GM12878 (cell line): ENCODE data around the gene DISC1.

Experiments
- ETV6 ChIP-seq, 2 experiments: fragments of 450-650 bp in 1 of 2; IDR thresholded peaks in 1 of 2; conservative IDR thresholded peaks in 1 of 2; 2 replicates each; pipeline ENCODE4 v1.6.1; 2014; ENCODE audit warnings: antibody characterized with exemption in 1 of 2, borderline replicate concordance in 1 of 2, low read depth in 1 of 2, mild to moderate bottlenecking in 1 of 2, moderate library complexity in 1 of 2
- KAT2A ChIP-seq: conservative IDR thresholded peaks from 2 replicates; pipeline ENCODE4 v1.6.1; 2011; ENCODE audit warnings: low read depth, low read length; ENCODE audit not compliant: control insufficient read depth
- SPI1 ChIP-seq: IDR thresholded peaks from 2 replicates; pipeline ENCODE4 v1.6.1; 2011; ENCODE audit warnings: low read depth, mild to moderate bottlenecking, low read length, moderate library complexity, borderline replicate concordance; ENCODE audit not compliant: insufficient read depth
- WRNIP1 ChIP-seq: IDR thresholded peaks from 2 replicates; pipeline ENCODE4 v1.6.1; 2011; ENCODE audit warnings: low read depth, low read length, improper control_type of control experiment, borderline replicate concordance
- TF ChIP-seq, protein P1 (sequence below): IDR thresholded peaks from 2 replicates; pipeline ENCODE4 v1.6.1; 2011; ENCODE audit warnings: low read depth, low read length, improper control_type of control experiment, borderline replicate concordance

DNA sequence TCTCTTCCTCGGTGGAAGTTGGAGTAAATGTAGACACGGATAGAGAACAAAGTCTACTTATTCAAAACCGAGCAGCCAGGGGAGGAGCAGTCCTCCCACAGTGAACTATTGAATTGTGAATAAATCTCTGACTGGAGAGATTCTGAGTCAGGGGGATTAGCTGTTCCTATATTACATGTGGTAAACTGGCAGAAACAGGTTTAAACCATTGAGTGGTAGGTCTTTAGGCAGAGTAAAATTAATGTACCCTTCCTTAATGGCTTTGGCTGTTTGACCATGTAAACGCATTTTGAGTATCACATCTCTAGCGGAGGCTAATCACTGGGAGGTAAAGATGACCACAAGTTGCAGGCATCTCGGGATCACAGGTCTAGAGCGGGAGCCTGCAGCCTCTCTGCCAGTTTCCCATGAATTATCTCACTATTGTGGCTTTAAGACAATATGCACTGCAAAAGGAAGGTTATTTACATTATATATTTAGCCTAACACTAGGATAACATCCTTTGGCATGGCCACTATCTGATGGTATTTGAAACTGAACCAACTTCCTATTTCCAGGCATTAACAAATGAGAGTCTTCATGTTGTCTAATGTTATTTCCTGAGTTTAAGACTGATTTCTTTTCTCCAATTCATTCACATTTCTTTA, 7.9 kb upstream of the DISC1 start:
- TF ChIP-seq KAT2A = no peak
- TF ChIP-seq, protein P1, sequence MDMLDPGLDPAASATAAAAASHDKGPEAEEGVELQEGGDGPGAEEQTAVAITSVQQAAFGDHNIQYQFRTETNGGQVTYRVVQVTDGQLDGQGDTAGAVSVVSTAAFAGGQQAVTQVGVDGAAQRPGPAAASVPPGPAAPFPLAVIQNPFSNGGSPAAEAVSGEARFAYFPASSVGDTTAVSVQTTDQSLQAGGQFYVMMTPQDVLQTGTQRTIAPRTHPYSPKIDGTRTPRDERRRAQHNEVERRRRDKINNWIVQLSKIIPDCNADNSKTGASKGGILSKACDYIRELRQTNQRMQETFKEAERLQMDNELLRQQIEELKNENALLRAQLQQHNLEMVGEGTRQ = no peak
- TF ChIP-seq WRNIP1 = no peak
- no peak for TF ChIP-seq ETV6 (conservative IDR thresholded peaks at IDR 0.05 in 1 of 2, IDR thresholded peaks at IDR 0.05 in 1 of 2; ENCODE audit: borderline replicate concordance in 1 of 2, low read depth in 1 of 2)
- TF ChIP-seq SPI1 = no peak
